Hematopoietic multipotent progenitor cell treated with erythropoietin and hydrocortisone succinate and interleukin-3 and kit ligand, for 6 days (in vitro differentiated cells): ENCODE measurements around the gene GSE1.

Source experiments
- DNase-seq: peaks from one replicate; pipeline ENCODE4 v3.0.0-alpha.2; 2015

Gene GSE1

DNA sequence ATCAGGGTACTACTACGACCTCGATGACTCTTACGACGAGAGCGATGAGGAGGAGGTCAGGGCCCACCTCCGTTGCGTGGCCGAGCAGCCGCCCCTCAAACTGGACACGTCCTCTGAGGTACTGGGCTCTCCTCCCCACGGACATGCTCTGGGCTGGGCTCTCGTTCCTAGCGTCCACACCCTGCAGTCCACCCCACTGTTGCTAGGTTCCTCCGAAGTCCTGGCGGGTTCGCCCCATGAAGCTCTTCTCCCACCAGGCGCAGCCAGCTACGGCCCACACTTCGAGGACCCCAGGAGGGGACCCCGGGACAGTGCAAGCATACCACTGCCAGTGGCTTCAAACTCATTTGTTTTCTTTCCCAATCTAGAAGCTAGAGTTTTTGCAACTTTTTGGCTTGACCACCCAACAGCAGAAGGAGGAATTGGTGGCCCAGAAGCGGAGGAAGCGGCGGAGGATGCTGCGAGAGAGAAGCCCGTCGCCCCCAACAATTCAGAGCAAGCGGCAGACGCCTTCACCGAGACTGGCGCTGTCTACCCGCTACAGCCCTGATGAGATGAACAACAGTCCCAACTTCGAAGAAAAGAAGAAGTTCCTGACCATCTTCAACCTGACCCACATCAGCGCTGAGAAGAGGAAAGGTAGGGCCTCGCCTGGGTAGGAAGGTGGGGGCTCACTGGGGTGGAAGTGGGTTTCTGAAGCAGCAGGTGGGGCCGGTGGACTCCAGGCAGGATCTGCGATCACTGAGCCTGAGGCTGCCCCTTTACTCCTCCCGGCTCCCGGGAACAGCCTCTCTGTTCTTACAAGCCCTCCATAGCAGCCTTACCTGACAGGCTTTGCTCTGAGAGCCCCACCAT lies 50.1 kb downstream of the GSE1 start:
- no peak for DNase-seq

DNA sequence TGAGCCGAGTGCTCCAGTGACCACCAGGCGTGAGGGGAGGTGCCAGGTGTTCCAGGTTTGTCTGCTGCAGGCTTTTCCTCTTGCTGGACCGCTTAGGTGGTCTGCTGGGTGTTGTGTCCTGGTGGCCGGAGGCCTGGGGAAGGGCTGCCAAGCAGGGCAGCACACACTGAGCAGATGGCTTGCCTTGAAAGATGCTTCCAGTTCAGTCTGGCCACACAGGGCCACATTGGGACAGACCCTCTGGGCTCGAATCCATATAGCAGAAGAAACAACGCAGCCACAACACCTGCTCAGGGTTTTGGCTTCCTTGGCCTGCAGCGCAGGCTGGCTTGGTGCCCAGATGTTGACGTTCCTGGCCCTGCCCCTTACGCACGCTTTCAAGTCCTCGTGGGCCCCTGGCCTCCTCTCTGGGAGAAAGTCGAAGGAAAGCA lies 50.8 kb downstream of the GSE1 start:
- DNase-seq = no peak

DNA sequence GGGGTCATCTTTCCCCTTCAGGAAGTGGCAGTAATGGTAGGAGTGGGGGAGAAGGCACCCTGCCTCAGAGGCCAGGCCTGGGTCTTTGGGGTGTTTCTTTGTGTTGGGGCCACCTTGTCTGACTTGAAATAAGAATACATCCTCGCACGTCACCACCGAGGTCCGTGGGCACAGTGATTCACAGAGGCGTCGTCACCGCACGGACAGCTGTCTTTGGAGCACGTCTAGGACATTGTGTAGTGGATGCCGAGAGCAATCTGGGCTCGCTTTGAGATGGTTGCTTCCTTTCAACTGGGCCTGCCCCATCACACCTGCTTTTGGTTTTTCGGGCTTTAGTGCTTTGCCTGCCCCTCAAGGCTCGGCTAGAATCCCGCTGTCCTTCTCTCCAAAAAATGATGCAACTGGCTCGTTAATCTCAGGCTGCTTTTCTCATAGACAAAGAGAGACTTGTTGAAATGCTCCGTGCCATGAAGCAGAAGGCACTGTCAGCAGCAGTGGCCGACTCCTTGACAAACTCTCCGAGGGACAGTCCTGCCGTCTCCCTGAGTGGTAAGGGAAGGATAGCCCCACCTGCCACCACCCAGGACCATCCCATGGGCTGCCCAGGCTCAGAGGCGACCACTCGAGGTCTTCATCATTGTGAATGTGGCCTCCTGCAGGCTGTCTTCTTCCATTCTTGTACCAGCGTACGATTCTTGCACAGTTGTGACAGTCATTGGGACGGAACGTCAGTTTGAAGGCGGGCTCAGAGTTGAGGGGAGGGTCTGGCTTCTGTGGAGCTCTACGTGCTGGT lies 51.7 kb downstream of the GSE1 start:
- no peak for DNase-seq

DNA sequence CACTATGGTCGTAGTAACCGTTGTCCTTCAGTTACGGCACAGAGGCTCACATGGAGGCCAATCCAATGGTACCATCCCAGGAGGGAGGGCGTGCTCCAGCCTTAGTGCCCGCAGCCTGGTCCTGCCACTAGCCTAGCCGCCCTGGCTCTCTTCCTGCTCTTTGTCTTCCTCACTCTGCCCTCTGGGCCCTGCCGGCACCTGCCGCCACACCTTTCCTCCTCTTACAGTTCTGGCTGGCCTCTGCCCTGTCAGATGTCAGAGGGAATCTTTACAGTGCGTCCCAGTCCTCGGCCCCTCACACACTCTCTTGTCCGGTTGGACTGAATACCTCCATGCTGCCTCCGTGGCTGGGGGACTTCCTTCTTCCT lies 52.2 kb downstream of the GSE1 start:
- no peak for DNase-seq

DNA sequence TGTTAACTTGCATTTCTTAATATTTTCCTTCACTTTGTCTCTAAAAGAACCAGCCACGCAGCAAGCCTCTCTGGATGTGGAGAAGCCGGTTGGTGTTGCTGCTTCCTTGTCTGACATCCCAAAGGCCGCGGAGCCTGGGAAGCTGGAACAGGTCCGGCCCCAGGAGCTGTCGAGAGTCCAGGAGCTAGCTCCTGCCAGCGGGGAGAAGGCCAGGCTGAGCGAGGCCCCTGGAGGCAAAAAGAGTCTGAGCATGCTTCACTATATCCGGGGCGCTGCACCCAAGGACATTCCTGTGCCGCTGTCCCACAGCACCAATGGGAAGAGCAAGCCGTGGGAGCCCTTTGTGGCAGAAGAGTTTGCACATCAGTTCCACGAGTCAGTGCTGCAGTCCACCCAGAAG lies 52.8 kb downstream of the GSE1 start:
- DNase-seq = no peak

DNA sequence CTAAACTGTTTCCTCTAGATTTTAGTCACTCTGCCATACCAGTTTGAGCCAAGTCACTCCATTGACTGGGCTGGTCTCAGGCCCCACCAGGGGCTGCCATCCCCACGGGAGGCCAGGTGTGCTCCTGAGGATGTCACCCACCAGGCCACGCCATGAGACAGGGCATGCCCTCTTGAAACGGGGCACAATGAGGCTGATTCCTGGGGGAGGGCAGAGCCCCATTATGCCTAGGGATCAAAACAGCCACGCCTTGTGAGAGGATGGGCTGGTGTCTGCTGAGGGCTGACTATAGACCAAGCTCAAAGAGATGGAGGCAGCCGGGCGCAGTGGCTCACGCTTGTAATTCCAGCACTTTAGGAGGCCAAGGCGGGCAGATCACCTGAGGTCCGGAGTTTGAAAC lies 54.1 kb downstream of the GSE1 start:
- DNase-seq = no peak

DNA sequence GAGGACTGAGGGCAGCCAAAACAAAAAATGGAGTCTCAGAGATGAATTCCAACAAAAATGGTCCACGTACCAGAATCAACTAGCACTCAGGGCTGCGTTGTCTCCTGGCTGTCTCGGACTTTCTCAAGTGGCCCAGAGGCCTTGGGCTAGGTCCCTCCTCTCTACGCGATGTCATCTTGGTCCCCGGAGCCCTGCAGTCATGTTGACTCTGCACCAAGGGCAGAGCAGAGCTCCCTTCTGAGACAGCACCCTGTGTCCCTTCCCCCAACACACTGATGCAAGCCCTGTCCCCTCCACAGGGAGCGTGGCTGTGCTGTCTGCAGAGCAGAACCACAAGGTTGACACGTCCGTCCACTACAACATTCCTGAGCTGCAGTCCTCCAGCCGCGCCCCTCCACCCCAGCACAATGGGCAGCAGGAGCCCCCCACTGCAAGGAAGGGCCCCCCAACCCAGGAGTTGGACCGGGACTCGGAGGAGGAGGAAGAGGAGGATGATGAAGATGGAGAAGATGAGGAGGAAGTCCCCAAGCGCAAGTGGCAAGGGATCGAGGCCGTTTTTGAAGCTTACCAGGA lies 54.8 kb downstream of the GSE1 start:
- DNase-seq = no peak

DNA sequence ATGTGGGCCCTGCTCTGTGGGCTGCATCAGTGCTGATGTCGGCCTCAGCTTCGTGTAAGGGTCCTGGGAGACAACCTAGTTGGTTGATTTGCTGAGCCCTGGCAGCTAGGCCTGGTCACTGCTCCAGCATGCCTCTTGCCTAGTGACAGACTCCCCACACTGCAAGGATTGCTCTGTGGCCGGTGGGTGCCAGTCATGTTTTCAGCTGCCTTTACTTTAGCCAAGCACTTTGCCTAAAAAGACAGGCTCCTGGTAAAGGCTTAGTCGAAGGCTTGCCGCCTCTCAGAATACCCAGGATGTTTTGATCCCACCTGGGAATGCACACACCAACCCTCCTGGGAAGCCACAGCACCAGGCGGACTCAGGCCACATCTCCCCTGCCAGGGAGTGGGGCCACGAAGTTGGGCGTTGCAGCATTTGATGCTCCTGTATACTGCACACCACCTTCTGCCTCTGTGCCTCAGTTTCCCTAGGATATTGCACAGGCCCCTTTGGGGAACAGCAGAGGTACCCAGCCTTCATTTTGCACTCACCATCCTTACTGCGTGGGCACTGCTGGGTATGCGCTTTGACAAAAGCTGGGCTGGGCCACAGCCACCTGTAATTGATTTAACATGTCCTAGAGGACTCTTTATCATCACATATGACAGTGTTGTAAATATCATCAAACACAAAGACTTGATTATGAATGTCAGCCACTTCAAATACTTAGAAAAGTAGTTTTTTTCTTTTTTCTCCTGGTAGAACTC lies 55.7 kb downstream of the GSE1 start:
- no peak for DNase-seq

DNA sequence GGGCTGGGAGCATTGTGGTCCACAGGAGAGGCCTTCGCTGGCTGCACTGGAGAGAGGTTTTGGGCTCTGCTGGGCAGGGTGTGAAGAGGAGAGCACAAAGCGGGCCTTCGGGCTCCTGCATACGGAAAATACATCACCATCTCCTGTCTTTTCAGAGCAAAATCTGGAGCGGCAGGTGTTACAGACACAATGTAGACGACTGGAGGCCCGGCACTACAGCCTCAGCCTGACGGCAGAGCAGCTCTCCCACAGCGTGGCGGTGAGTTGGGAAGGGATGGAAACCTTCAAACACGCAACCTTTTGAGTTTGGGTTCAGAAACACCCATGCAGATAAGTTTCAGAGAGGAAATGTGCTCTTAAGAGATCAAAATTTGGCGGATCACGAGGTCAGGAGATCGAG lies 57.7 kb downstream of the GSE1 start:
- DNase-seq = no peak

DNA sequence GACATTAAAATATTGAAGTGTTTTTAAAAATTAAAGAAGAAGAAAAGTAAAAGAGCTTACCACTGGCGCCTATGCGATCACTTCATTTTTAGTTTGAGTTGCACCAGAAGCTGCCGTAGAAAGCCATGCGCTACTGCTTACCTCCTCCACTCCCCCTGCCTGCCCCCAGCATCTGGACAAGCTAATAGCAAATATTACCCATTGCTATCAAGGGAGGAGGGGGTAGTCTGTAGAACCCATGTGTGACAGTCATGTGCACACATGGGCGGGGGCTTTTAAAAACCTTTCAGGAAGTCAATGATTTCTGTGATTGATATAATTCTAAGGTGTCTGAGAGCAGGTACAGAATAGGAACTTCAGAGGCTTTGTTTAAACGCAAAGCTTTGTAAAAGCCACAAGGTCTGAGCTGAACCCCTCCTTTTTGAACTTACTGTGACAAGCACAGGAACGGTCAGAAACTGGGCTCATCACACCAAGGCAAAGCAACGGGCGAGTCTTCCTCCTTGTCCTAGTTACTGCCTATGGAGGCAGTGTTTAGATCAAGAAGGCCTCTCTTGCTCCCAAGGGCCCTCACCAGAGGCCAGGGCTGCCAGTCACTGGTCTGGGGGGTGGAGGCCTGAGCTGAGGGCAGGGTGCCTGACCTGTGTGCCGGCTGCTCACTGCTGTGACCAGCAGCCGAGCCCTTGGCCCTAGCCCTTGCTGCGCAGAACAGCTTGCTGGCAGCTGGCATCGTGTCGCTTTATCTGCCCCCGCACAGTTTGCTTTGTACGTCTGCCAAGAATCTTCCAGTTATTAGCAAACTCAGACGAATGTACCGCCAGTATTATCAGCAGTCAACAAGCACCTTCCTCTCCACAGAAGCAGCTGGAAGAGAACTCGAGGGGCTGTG lies 60.7 kb downstream of the GSE1 start:
- DNase-seq = peak; percentile 97

DNA sequence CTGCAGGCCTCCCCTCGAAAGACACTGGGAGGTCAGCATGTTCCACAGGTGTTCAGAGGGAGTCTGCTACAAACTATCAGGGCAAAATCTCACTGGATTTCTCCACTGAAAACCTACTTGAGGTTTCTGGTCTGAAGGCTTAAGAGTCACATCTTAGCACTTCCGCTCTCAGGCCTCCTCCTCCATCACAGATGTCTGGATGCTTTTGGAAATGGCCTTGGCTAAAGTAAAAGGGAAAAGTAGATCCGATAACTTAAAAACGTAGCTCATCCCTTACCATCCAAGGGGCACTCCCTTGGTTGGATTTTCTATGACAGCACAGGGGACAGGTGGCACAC lies 61.3 kb downstream of the GSE1 start:
- no peak for DNase-seq

DNA sequence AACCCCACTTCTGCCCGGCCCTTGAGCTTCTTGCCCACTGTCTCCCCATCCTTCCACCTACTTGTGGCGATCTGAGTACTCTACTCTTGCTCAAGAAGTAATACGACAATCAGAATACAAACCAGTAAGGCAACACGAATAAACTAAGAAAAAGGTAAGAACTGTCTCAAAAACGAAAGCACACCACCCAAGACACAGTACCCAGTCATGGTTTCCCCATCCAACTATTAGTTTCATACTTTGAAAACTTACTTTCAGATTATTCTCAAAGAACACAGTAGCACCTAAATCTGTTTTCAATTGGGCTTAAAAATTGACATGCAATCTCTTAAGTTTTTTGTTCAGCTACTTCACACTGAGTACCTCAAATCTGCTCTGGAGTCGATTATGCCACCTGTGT lies 61.7 kb downstream of the GSE1 start:
- DNase-seq = no peak

DNA sequence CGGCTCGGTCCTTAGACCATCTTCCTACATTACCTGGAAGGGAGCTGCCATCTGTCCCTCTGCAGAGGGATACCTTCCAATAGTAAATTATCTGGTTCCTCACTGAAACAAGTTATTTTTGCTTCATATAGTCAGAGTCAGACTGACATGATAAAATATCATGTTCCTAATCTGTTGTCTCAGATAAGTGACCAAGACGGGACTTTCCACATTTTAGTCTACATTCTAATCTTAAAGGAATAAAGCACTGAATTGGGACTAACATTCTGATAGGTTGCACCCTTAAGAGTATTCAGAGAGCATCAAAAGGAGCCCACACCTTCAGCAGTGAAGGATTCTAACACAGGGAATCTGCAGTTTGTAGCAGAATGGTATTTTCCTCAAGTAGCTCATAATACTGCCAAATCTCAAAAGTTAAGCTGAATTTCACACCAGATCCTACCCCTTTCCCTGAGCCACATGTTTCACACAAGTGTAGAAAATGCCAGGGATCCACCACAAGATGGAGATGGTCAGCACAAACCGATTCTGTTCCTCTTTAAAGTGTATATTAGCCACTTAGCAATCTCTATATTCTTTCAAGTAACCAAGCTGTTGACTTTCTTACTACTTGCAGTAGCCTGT lies 62.2 kb downstream of the GSE1 start:
- peak; percentile 70 for DNase-seq

DNA sequence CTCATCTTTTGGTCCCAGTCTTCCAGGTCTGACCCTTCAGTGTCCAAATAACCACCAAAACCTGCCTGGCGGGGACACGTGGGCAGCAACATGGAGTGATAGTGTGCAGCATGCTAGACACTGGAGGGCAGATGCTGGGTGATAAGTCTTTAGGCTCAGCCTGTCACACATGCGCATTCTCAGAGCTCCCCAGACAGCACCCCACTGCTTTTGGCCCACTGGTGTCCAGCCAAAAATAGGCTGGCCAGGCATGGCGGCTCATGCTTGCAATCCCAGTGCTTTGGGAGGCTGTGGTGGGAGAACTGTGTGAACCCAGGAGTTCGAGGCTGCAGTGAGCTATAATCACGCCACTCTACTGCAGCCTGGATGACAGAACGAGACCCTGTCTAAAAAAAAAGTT lies 63.3 kb downstream of the GSE1 start:
- peak; percentile 59 for DNase-seq

DNA sequence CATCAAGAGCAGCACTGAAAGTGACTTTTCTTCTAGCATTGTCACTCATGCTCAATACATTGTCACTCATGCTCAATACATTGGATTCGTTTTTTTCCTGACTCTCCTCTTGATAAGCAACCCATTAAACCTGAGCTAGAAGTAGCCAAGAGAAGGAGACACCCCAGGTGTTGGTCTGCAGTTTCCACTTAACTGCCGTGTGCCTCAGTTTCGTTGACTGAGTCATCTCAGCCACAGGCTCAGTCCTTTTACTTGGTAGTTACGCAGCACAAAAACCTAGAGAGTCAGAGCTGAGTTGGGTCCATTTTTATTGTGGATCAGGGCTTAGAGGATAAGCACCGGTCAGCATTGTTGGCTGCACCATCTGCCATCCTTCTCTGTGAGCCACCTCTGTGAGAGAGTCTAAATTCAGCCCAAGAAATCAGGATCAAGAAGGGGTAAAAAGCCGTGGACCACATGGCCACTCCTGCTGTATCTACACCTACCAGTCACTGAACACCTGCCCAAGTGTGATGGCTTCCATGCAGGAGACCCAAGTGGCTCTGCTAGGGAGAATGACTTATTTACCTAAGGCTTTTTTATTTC lies 64.4 kb downstream of the GSE1 start:
- DNase-seq = no peak

DNA sequence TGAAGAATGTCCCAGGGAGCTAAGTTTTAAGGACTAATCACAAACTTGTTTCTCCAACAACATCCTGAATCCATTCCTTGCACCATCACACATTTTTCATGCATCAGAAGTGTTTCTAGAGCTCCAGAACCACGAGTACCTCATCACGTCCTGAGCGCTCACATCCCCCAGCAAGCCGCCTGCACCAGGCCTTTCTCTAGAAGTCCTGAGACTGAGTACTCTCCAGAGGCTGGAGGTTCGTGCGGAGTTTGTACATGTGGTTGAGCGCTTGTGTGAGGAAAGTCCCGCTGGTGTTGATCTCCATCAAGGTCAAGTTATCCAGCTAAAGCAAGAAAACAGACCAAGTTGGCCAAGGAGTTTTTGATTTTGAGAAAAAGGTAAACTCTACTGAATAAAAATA lies 64.9 kb downstream of the GSE1 start:
- DNase-seq = no peak

DNA sequence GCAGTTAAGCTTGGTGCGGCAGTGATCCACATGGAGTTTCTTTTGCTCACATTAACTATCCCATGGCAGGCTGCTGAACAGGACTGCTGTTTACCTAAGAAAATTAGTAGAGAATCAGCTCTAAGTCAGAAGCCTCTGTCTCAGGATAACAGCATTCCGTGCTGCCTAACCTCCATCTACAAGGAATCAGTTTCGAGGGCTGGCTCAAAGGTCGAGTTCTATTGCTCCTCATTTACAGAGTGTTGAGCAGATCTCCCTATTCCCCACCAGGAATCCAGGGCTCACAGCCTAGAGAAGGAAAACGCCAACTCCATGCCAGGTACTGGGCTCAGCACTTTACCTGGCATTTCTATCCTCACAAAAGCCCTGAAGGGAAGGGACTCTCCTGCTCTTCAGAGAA lies 65.7 kb downstream of the GSE1 start:
- DNase-seq = no peak

DNA sequence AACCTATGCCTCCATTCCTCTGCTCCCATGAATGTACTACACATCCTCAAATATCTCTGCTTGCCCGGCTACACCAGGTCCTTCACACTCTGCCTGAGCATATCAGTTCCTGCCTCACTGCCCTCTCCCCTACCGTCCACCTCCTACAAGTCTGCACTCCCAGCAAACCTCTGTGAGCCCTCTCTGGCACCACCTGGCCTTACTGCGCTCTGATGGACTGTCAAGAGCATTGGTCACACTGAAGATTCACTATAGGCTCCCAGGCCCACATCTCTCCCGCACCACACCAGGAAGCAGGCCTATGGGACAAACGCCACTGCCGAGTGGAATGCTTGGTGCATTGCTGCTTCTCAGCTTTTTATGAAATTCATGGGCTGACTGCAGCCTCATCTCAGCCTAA lies 66.7 kb downstream of the GSE1 start:
- no peak for DNase-seq

DNA sequence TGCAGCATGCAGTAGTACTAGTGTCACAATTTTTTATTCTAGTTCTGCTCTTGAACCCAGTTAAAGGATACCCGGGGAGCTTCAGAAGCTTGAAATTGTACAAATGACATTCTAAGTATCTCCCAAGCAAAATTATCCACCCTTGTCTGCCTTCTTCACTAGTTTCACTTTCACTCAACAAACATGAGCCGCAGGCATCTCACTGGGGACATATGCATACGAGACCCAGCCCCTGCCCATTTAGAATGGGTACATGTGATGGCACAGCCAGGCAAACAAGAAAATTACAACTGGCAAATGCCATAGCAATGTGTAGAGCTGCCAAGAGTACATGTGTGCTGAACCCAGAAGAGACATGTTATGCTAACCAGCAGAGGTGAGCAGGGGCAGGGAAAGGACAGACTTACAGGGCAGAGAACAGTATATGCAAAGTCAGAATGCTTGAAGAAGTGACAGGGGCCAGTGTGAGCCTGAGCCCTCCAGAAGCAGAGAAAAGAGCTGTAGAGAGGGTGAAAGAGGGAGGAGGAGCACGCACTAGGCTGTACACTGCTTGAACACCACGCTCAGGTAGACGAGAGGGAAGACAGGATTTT lies 67.3 kb downstream of the GSE1 start:
- no peak for DNase-seq

DNA sequence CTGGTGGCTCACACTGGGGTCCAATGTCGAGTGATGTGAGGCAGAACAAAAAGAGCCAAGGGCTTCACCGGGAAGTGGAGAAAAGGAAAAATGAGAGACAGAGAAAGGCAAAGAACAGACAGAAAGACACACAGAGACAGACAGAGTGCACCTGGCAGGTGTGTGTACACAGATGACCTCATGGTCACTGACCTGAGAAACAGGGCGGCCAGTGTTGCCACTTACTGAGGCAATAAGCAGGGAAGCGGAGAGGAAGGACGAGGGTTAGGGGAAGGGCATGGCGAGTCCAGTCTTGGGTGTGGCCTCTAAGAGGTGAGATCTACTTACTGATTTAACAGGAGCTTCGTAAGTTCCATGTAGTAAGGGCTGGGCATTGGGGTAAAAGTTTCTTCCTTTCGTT lies 68.1 kb downstream of the GSE1 start:
- no peak for DNase-seq

DNA sequence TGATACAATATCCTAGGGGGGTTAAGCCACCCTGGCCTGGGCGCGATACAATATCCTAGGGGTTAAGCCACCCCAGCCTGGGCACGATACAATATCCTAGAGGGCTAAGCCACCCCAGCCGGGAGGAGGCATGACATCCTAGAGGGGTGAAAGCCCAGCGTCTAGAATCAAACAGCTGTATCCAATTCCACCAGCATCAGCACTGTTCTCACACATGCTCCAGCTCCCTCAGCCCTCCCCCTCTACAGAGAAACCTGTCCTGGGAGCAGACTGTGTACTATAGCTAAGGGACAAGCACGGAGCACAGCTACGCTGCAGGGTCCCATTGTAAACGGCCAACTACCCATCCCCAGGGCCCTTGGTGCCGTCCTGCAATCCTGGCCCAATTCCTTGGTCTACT lies 69.4 kb downstream of the GSE1 start:
- DNase-seq = no peak
